HG02642 (cell line): ENCODE data around the gene NAP1L4.

Experiments used
- ATAC-seq: cut with Tn5 transposase; IDR thresholded peaks from one replicate; pipeline ENCODE4 v1.9.1; 2021; ENCODE audit warnings: mild to moderate bottlenecking; ENCODE audit not compliant: unreplicated experiment, poor library complexity

NAP1L4 gene

DNA sequence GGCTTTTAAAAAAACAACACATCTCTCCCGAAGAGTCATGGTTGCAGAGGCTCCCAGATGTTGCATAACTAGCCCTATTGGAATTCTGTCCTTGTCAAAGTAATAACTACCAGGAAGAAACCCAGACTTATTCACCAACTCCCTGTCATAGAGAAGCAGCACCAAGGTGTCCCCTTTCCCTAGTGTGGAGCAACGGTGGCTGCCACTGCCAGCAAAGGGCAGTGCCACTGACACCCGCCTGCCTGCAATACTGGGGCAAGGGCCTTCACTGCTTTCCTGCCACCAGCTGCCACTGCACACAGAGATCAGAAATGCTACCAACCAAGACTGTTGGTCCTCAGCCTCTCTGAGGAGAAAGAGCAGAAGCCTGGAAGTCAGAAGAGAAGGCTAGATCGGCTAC lies 27.3 kb downstream of the NAP1L4 start:
- ATAC-seq, result no peak

DNA sequence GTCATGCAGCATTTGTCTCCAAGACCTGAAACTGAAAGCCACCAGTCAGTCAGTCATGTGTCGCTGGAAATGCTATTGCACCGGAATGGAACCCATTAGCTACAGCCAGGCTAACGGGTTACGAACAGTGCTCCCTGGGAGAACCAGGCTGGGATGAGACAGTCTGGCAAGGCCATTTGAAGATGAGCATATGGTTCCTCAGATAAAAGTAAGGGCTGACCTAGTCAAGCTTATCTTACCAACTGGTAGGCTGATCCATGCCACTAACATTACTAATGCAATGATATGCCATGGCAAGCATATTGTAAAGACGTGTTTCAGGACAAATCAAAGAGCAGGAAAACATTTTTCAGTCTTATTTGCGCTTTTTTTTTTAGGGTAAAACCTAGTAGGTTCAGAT lies 28.4 kb downstream of the NAP1L4 start:
- no peak for ATAC-seq

DNA sequence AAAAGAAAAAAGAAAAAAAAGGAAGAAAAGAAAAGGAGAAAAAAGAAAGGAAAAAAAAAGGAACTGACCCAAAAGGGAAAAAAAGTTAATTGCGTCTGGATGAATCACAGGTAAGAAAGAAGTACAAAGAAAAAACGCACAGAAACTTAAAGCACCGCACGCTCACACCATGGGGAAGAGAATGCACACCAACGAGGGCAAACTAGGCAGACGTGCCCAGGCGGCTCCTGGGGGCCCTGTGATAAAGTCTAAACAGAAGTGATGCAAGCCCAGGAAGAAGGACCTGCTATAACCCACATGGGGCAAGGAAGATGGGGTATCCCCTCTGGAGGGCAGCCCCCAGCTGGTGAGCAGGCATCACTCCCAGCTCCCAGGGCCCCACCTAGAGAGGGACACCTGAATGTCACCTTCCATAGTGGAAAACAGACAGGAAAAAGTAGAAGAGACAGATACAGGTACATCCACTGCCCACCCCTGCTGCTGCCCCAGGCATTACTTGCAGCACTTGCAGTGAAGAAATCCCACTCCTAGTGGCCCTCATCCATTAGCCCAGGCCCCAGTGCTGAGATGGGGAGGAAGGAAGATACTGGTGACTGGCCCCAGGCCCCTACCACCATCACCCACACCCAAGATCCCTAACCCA lies 28.9 kb downstream of the NAP1L4 start:
- ATAC-seq, result no peak

DNA sequence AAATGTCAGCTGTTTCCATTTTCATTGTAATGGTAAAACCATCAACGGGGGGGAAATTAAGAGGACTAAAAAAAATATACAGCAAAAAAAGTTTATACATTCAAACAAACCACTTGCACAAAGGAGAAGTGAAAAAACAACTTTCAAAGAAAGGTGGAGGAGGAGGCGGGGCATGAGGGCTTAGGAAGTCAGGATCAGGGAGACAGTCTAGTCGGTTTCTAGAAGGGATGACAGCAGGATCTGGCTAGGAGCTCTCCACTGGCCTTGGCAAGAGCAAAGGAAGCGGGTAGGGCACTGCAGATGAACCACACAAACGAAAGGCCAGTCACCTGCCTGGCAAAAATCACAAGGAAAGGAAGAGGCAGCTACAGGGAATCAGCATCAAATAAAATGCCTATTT lies 31.0 kb downstream of the NAP1L4 start:
- no peak for ATAC-seq

DNA sequence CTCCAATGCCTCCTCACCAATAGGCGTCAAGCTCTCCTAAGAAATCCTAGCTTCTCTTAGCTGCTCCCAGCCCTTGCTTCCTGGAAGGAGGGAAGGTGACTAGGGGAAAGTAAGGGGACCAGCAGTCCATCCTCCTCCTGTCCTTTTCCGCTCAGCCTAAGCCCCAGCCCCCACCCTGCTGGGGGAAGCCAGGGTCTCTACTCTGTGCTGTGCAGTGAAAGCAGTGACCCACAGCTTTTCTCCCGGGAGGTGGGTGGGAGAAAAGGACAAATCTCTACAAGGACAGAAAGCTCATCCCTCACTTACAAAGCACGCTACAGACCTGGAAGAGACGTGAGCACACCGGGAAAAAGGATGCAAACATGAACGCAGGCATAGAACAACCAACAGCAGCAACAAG lies 32.0 kb downstream of the NAP1L4 start:
- no peak for ATAC-seq

DNA sequence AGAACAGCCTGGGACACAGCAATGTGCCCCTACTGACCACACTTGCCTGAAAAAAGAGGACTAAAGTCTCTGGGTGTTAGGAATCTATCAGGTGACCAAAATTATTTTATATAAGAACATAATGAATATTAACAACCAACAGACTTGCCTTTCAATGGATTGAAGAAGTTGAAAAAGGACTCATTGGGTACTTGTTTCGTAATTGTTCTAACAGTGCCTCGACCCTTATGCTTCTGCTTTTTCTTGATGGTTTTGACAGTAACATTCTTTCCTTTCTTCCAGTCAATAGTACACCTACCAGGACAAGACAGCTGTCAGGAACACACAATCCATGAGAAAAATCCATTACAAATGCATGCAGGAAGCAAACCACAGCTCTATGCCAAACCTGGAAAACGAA lies 33.9 kb downstream of the NAP1L4 start:
- no peak for ATAC-seq

DNA sequence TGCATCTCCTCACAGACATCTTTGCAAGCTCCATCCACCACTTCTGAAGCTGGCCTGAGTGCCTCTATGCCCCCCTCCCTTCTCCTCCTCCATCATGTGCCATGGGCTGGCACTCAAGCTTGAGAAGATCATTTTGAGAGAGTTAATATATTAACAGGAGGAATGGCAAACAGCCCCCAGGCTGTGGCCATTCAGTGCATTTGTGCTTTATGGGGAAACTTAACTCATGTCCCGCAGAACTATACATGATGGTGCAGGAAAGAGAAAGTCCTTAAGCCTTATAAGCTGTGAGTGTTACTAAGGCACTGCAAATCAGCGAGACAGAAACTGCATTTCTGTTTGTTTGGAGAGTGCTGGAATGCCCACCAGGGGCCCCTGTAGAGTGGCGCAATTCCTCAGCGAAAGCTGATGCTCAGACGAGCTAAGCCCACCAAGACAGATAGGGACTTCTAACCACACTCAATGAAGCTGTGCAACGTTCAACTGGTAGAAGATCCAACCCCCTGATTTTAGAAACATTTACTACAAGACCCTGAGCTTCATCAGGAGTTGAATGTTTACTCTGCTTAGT lies 36.1 kb downstream of the NAP1L4 start:
- ATAC-seq, result no peak

DNA sequence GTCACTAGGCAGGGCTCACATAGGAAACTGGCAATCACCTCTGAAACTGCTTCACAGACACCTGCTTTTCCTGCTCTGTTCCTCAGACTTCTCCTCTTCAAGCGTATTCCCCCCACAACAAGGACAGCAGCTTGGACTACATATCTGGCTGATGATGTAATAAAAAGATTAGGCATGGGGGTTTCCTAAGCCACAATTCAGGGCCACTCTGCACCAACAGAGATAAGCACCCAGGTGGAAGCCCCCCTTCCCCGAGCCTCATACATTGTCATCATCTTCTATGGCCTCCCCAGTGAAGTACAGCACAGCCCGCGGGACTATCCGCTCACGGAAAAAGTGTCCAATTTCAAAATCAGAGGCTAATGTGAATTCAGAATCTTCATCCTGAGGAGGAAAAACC lies 37.9 kb downstream of the NAP1L4 start:
- ATAC-seq, result no peak

DNA sequence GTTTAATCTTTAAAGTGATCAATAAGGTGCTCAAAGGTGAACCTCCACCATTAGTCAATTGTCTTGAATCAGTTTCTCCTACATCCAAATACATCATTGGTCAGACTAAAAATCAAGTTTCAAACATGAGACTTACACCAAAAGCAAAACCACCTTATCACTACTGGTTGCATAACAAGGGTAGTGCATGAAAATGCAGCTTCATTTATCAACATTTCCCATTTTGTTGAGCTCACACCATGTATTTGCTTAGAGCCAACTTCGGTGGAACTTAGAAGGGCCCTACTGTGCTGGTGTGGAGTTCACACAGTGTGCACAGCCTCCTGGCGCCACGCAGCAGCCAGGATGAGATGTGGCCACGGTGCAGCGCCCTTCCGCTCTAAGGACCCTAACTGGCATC lies 39.8 kb downstream of the NAP1L4 start:
- ATAC-seq, result no peak

DNA sequence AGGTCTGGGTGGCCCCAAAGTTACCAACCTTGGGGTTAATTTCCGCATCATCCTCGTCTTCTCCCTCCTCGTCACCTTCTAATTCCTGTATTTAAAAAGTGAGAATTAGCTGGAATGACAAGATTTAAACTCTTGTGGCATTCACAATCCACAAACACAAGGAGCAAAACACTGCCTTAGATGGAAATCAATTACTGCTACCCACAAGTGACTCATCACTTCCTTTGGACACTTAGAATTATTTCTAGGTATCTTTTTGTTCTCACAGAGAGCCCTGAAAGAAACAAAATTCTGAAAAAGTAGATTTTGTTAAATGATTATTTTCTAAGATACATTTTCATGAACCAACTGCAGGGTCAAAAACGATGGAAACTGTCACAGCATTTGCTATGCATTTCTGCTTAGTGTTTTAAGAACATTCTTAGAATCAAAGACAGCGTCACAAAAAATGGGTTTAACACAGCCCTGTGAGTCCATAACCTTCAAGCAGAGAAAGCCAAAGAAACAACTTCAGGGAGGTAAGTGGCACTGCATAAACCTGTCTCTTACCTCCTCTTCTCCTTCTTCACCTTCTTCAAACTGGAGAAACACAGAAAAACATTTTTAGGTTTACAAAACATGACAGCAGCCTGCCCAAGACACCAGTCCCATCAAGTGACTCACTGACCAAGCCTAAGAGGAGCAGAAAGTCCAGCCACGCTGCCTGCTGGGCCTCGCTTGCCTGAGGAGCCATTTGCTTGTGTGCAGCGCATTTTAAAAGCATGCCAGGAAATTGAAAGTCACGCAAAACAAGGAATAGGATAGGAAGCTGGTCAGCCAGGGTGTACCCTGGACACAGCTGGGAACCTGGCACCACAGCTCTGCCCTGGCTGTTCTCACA lies 40.7 kb downstream of the NAP1L4 start:
- no peak for ATAC-seq

DNA sequence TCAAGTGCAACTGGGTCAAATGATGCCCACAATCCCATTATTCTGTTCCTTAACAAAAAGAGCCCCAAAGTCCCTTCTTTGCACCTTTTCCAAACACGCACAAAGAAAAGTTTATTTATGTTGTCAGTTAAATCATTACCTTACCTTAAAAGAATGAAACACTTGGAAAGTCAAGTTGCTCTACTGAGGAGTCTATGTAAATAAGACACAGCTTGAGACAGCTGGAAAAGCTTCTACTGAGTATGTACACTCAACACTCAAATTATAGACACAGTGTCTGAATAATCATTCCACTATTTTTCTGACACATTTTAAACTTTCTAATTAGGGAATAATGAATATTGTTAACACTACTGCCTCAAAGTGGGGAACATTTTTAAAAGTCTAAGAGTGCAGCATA lies 41.3 kb downstream of the NAP1L4 start:
- ATAC-seq, result no peak

DNA sequence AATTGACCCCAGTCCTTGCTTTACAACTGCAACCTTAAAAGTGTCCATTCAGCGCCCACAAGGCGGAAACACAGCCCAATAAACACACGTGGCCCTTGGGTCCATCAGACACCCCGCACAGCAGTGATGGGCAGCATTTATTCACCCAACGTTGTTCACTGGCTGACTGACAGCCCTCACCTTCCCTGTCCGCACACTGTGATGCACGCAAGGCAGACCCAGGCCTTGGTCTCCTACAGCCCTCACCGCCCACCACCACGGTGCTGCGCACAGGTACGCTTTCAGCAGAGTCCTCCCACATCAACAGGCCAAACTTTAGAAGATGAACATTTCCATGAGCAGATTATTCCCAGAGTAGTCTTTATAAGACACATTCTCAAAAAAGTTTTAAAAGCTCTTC lies 42.2 kb downstream of the NAP1L4 start:
- no peak for ATAC-seq

DNA sequence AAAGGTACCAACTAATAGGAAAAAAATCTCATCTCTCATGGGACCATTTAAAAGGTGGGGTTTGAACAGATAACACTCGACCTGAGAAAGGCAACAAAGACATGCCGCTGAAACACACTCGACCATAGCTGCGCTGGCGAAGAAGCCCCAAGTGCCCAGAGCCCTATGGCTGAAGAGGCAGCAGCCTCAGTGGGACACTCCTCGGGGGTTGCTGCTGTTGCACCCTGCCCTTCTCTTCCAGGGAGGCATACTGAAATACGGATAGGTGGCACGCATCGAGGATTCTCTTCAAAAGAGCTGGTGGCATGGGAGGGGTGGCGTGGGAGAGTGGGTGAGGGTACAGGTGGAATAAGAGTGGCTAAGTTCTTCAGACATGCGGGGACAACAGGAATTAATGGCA lies 44.4 kb downstream of the NAP1L4 start:
- ATAC-seq, result no peak

DNA sequence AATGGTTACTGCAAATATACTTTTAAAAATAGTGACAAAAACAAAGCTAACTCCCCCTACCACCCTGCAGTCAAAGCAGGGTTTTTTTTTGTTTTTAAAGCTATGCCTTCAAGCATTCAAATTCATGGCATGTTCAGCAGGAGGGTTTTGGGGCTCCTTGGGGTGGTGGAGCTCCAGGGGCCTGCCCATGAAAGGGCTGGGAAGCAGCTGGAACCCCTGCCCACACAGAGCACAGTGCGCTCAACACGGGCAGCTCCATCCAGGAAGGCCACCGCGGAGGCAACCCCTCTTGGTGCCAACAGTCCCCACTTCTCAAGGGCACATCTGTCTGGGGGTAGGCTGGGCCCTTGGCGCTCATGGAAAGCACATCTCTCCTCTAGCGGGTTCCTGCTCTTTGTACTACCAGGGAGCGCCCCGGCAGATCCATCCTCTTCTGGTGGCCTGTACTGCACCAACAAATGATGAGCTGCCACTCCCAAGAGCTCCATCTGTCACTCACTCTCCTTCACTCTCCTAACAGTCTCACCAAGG lies 46.3 kb downstream of the NAP1L4 start:
- no peak for ATAC-seq

DNA sequence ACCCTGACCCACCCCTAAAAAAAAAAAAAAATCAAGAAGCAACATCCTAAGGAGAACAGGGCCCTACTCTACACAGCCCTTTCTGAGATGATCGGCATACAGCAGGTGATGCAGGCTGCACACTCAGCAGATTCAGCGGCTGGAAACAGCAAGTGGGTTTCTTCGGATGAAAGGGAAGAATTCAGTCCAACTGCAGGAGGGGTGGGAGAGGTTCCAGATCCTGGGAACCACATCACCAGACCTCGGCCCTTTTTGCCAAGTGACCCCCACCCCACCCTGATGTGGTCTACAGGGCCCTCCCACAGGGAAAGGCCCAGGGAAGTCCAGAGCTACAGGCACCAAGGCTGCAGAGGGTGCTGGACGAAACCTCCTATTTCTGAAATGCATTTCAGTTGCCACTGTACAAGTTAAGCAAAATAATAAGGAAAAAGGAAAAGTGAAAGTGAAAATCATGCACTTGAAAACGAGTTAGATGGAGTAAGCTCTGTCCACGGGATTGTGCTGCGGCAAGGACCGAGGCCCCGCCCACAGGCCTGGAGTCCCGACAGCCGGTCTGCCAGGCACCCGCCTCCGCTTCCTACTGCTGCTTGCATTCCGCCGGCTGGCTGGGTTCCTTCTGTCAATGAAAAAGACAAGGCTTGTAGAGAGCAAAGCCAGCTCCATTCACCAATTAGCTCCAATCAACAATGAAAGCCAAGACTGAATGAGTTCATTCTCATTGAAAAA lies 46.9 kb downstream of the NAP1L4 start:
- no peak for ATAC-seq

DNA sequence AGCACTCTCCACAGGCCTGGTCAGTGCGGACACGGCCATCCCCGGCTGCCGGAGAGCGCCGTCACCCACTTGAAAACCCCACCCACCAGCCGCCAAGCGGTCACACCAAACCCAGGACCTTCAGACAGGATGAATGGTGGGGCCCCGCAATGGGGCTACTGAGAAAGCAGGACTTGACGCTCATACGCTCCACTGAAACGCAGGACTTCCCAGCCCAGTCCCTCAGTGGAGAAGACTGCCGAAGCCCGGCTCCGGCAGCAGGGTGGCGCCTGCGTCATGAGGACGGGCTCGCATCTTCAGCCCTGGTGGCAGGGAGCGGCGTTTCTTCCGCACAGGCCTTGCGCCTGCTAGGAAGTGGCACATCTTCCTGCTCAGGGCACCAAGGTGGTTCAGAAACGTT lies 47.6 kb downstream of the NAP1L4 start:
- no peak for ATAC-seq

DNA sequence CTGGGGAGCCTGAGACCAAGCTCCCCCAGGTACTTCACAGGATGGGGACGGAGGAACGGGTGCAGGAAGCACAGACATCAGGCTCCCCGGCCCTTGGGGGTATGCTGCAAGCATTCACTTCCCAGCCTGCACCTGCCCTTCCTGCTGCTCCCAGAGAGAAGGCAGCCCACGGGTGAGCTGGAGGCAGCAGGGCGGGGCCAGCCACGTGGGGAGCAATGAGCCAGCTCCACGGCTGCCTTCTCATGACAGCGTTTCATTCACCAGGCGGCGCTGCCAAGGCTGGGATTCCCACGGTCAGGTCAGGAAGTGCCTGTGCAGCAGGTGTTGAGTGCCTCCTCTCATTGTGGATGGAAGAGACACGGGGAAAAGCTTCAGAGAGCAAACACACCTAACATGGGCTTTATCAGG lies 48.4 kb downstream of the NAP1L4 start:
- ATAC-seq, result no peak

DNA sequence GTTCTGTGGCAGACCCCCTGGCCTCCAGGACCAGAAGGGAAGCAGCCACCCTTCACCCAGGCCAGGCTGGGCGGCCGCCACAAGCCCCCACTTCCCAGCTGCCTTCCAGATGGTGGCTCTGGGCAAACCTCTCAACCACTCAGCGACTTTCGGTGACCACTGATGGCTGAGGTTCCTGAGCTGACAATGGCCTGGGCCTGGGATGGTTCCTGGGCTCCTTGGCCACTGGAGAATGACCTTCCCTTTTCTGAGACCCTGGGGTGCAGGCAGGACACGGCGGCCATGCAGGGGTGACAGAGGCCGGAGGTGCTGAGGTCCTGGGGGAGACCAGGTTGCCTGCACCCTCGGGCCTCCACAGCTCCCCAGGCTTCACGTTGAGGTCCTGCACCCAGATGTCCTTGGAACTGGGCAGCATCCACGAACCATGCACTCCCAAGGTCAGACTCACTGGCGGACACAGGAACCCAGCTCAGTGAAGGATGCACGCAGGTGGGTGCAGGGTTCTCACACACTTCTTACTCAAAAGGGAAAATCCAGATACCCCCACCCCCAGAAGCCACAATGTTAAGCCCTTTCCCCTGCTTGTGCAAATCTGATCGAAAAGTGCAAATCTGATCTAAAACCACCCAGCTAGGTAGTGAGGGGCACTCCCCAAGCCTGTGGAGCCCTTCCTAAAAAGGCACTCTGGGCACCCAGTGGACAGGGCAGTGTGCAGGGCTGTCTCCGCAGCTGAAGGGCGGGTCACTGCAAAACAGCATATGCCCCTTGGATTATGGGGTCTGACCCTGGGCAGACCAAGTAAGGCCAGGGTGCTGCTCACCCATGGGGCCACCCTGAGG lies 49.0 kb downstream of the NAP1L4 start:
- no peak for ATAC-seq

DNA sequence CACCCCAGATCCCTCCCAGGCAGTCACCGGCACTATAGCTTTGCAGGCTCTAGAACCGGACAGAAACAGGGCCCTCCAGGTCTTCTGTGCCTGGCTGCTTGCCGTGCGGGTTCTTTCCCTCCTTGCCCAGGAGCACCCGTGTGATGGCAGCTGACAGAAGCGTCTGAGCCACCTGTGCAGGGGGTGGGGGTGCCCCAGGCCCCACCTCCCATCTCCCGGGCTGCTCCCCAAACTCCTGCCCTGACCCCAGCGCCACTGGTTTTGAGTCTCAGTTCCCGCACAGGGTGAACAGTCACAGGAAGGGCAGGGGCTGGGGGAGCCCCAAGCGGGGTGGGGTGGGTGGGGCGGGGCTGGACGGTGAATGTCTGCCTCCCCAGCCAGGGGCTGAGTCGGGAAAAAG lies 49.7 kb downstream of the NAP1L4 start:
- no peak for ATAC-seq
